B cell (primary cell): Measurements from ENCODE around the gene RNF150. TPM values are rescaled to one million over a fixed set of nuclear protein-coding genes. Genes with fewer than 3 reads are reported as not detected.

Experiments
- ATAC-seq: fragments of 200-7000 bp; cut with Tn5 transposase; one replicate; pipeline ENCODE4 v1.10.0; 2021; ENCODE audit warnings: low read depth, mild to moderate bottlenecking, moderate number of reproducible peaks, moderate library complexity
- CTCF ChIA-PET: fragments of 350-600 bp; sonication (Branson Sonifier 250); formaldehyde crosslinking; loops from one replicate; lab custom pipeline; 2021; ENCODE audit warnings: antibody characterized with exemption, inconsistent platforms; lab: Charles Lee
- POLR2A ChIA-PET: fragments of 350-600 bp; sonication (Branson Sonifier 250); formaldehyde crosslinking; loops from one replicate; lab custom pipeline; 2021; ENCODE audit warnings: antibody characterized with exemption; lab: Charles Lee
- DNase-seq: peaks from one replicate; pipeline ENCODE4 v3.0.0; 2013
- H2AFZ ChIP-seq: 2 replicates; pipeline ENCODE4 v1.6.1; 2012; ENCODE audit warnings: mild to moderate bottlenecking, low read depth, low read length; ENCODE audit not compliant: insufficient read depth, poor library complexity, severe bottlenecking
- H3K27ac ChIP-seq, 2 donors: 1 replicate in 1 of 2; 2 replicates in 1 of 2; pipeline ENCODE4 v1.5.1; 2012 to 2013; ENCODE audit warnings: low read length in 2 of 2, mild to moderate bottlenecking in 2 of 2, moderate library complexity in 1 of 2
- H3K27me3 ChIP-seq, 4 experiments: fragments of 200-600 bp in 1 of 4; sonication (generic) in 1 of 4; replicated peaks in 1 of 4; 1 replicate in 2 of 4; 2 replicates in 2 of 4; pipeline versions ENCODE4 v1.6.1 to v1.7.0; 2013 to 2016; ENCODE audit warnings: low read length in 3 of 4, mild to moderate bottlenecking in 2 of 4, mixed read lengths in 1 of 4, moderate library complexity in 1 of 4; ENCODE audit not compliant: insufficient read depth in 4 of 4, control insufficient read depth in 3 of 4; ENCODE audit errors: control extremely low read depth in 1 of 4
- H3K36me3 ChIP-seq, 2 experiments: replicated peaks in 1 of 2; 1 replicate in 1 of 2; 2 replicates in 1 of 2; pipeline versions ENCODE4 v1.6.1 to v1.7.1; 2013; ENCODE audit warnings: low read length in 1 of 2; ENCODE audit not compliant: insufficient read depth in 2 of 2, control insufficient read depth in 1 of 2; ENCODE audit errors: control extremely low read depth in 1 of 2, extremely low read depth in 1 of 2
- H3K4me1 ChIP-seq, 2 donors: fragments of 200-600 bp in 1 of 2; sonication (generic) in 1 of 2; 1 replicate in 1 of 2; 2 replicates in 1 of 2; pipeline versions ENCODE4 v1.5.1 to v1.6.1; 2013 to 2017; ENCODE audit warnings: low read length in 2 of 2; ENCODE audit not compliant: control insufficient read depth in 2 of 2, insufficient read depth in 2 of 2
- H3K4me2 ChIP-seq: replicated peaks from 2 replicates; pipeline ENCODE3; 2012; ENCODE audit warnings: mild to moderate bottlenecking, low read depth, low read length; ENCODE audit not compliant: poor library complexity, severe bottlenecking
- H3K4me3 ChIP-seq, 5 experiments: fragments of 200-600 bp in 1 of 5; sonication (generic) in 1 of 5; 1 replicate in 3 of 5; 2 replicates in 2 of 5; pipeline versions ENCODE4 v1.5.1 to v1.7.0; 2011 to 2016; ENCODE audit warnings: low read length in 4 of 5, mild to moderate bottlenecking in 4 of 5, low read depth in 2 of 5, control low read depth in 1 of 5, moderate library complexity in 1 of 5; ENCODE audit not compliant: insufficient read depth in 1 of 5; ENCODE audit errors: control extremely low read depth in 1 of 5, extremely low read depth in 1 of 5
- H3K79me2 ChIP-seq: fragments of 200-600 bp; sonication (generic); one replicate; pipeline ENCODE4 v1.6.0; 2016; ENCODE audit warnings: low read length; ENCODE audit not compliant: control insufficient read depth, insufficient read depth
- H3K9ac ChIP-seq: fragments of 200-600 bp; sonication (generic); 2 replicates; pipeline ENCODE4 v1.6.1; 2017; ENCODE audit warnings: mild to moderate bottlenecking, low read length, moderate library complexity
- H3K9me3 ChIP-seq, 3 donors: one replicate each; pipeline versions ENCODE4 v1.6.1 to v1.7.1; 2013; ENCODE audit warnings: low read length in 2 of 3; ENCODE audit not compliant: control insufficient read depth in 2 of 3, insufficient read depth in 1 of 3; ENCODE audit errors: control extremely low read depth in 1 of 3
- H4K20me1 ChIP-seq: 2 replicates; pipeline ENCODE4 v1.6.0; 2012; ENCODE audit warnings: mild to moderate bottlenecking, low read length; ENCODE audit not compliant: insufficient read depth, control insufficient read depth, poor library complexity, severe bottlenecking
- H3K27ac Mint-ChIP-seq: one replicate; pipeline ENCODE4 v1.8.0; 2021; ENCODE audit warnings: mixed read lengths
- H3K27me3 Mint-ChIP-seq: one replicate; pipeline ENCODE4 v1.8.0; 2021; ENCODE audit warnings: mixed read lengths
- H3K4me1 Mint-ChIP-seq: one replicate; pipeline ENCODE4 v1.8.0; 2021; ENCODE audit warnings: mixed read lengths
- H3K4me3 Mint-ChIP-seq: one replicate; pipeline ENCODE4 v1.8.0; 2021; ENCODE audit warnings: mixed read lengths
- H3K9me3 Mint-ChIP-seq: one replicate; pipeline ENCODE4 v1.8.0; 2022; ENCODE audit warnings: mixed read lengths; ENCODE audit not compliant: insufficient read depth
- EZH2 ChIP-seq: IDR thresholded peaks from 2 replicates; pipeline ENCODE4 v1.6.1; 2012; ENCODE audit warnings: borderline replicate concordance, low read depth, mild to moderate bottlenecking, moderate library complexity, low read length; ENCODE audit not compliant: insufficient read depth, poor library complexity, severe bottlenecking
- WGBS: methylation state at CpG from one replicate; pipeline ENCODE4 v1.1.5; 2013; ENCODE audit warnings: missing lambda C conversion rate; ENCODE audit not compliant: insufficient coverage; 5-methylcytosine and 5-hydroxymethylcytosine counted together
- intact Hi-C: fragments of 100-400 bp; cut with micrococcal nuclease; formaldehyde crosslinking; loops from one replicate; pipeline ENCODE4 v1.10.0; 2022
- polyA plus RNA-seq: library from polyadenylated mRNA; depleted of rRNA; stranded (reverse); fragments of >200 nt; gene quantifications from 2 replicates; pipeline ENCODE4 v1.2.3, GENCODE V29; 2012
- total RNA-seq, 2 donors: library from RNA; stranded (reverse); fragments of 120-200 nt in 1 of 2; gene quantifications; 1 replicate in 1 of 2; 2 replicates in 1 of 2; pipeline versions ENCODE4 v1.2.3 to v1.2.4, GENCODE V29; 2013 to 2022
- TF ChIP-seq, protein P1 (sequence below): fragments of 200-600 bp; IDR thresholded peaks from one replicate; pipeline ENCODE4 v1.8.0; 2022; ENCODE audit warnings: antibody characterized with exemption, mild to moderate bottlenecking

The RNF150 gene
- total and polyA plus RNA-seq, 2 donors (not counting 1 experiment from before 2014, with no cell fraction given), result not detected

DNA sequence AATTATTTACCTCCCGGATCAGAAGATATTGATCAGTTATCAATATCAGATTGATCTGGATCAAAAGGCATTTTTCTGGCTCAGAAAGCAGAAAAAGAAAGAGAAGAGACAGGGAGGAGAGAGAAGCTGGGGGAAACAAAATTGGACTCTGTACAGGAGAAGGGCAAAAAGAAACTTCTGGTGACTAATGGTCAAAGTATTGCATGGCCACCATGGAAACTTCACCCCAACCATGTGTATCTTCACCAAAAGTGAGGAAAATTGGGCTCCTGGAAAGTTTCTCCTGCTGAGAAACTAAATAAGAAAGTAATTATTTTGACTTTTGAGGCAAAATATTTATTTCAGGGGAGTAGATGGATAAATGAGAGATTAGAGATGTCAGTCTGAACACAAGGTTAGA, 33.9 kb downstream of the RNF150 start:
- Mint-ChIP-seq H3K4me1 (no peaks in the 10 kb centered on the region), H3K4me3 (no peak overlapping the region), H3K27ac (no peak overlapping the region), H3K9me3 (no peaks in the 10 kb centered on the region), H3K27me3 (peaks cover 3% of the 10 kb centered on the region)
- POLR2A ChIA-PET, result no interaction called here
- Histone ChIP-seq H3K9me3 (no peaks in the 10 kb centered on the region), H3K4me3 (no peak overlapping the region), H3K9ac (no peak overlapping the region), H4K20me1 (no peaks in the 10 kb centered on the region), H3K4me2 (no peak overlapping the region), H3K79me2 (no peaks in the 10 kb centered on the region), H3K36me3 (no peaks in the 10 kb centered on the region), H3K4me1 (no peaks in the 10 kb centered on the region), H3K27ac (no peak overlapping the region), H2AFZ (no peak overlapping the region), H3K27me3 (no peaks in the 10 kb centered on the region)
- CTCF ChIA-PET, result no interaction called here
- no peak for DNase-seq
- WGBS, result 100% methylated on average over 1 of the region's 1 CpG
- ATAC-seq, result no peak
- intact Hi-C loops, result no loop called here
- no peak for TF ChIP-seq EZH2
- TF ChIP-seq, protein P1, sequence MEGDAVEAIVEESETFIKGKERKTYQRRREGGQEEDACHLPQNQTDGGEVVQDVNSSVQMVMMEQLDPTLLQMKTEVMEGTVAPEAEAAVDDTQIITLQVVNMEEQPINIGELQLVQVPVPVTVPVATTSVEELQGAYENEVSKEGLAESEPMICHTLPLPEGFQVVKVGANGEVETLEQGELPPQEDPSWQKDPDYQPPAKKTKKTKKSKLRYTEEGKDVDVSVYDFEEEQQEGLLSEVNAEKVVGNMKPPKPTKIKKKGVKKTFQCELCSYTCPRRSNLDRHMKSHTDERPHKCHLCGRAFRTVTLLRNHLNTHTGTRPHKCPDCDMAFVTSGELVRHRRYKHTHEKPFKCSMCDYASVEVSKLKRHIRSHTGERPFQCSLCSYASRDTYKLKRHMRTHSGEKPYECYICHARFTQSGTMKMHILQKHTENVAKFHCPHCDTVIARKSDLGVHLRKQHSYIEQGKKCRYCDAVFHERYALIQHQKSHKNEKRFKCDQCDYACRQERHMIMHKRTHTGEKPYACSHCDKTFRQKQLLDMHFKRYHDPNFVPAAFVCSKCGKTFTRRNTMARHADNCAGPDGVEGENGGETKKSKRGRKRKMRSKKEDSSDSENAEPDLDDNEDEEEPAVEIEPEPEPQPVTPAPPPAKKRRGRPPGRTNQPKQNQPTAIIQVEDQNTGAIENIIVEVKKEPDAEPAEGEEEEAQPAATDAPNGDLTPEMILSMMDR, result no peak

DNA sequence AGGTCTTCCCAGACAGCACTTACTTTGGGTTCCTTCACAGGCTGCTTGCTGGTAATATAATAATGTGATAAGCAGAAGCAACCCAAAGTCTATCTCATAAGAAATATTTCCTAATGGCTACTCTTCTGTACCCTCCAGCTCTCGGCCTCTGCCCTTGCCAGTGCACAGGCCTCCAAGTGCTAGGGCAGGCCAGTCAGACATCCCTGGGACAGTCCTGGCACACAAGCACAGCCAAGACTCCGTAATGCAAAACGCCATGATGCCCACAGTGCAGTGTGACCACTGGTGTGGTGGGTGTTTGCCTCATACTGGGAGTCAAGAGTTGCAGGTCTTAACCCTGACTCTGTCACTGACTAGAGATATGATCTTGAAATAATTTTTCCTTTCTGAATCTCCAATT, 35.1 kb downstream of the RNF150 start:
- H2AFZ ChIP-seq, result no peak overlapping the region
- H4K20me1 ChIP-seq, result no peaks in the 10 kb centered on the region
- H3K27ac Mint-ChIP-seq, result no peak overlapping the region
- H3K4me3 Mint-ChIP-seq, result no peak overlapping the region
- H3K4me3 ChIP-seq, result no peak overlapping the region
- H3K4me1 Mint-ChIP-seq, result no peaks in the 10 kb centered on the region
- ATAC-seq (no peak), DNase-seq (no peak)
- intact Hi-C loops, result no loop called here
- H3K9ac ChIP-seq, result no peak overlapping the region
- TF ChIP-seq, protein P1, result no peak
- no peak overlapping the region for H3K4me2 ChIP-seq
- 95% methylated on average over 3 of the region's 3 CpGs for WGBS
- no peaks in the 10 kb centered on the region for H3K27me3 ChIP-seq
- no peaks in the 10 kb centered on the region for H3K36me3 ChIP-seq
- peaks cover 3% of the 10 kb centered on the region for H3K27me3 Mint-ChIP-seq
- no peak overlapping the region for H3K27ac ChIP-seq
- H3K4me1 ChIP-seq, result no peaks in the 10 kb centered on the region
- CTCF ChIA-PET, result no interaction called here
- H3K79me2 ChIP-seq, result no peaks in the 10 kb centered on the region
- POLR2A ChIA-PET, result no interaction called here
- peaks cover 0 to under 1% (median 0%) of the 10 kb centered on the region in 3 donors for H3K9me3 ChIP-seq
- peaks cover 7% of the 10 kb centered on the region for H3K9me3 Mint-ChIP-seq
